ENCODE measurements around the gene ADIG. TPM values are rescaled to one million over a fixed set of nuclear protein-coding genes. Genes with fewer than 3 reads are reported as not detected.

Gene ADIG
- total RNA-seq, 1 experiment from 2014 or later: not detected

- DNase-seq (ENCODE audit: low read depth): no peak
These were observed 20.5 kb downstream of the ADIG start, which contains the start of gene ARHGAP40 for GRCh38 chr20:38601216-38602184. TSS of gene ARHGAP40 (plus strand) at chr20:38601809.

GRCh38 chr20:38602185-38602581, 21.2 kb downstream of the ADIG start:
- DNase-seq (ENCODE audit: low read depth): no peak

GRCh38 chr20:38603286-38603685, 22.3 kb downstream of the ADIG start:
- no peak for DNase-seq (ENCODE audit: low read depth)

DNA sequence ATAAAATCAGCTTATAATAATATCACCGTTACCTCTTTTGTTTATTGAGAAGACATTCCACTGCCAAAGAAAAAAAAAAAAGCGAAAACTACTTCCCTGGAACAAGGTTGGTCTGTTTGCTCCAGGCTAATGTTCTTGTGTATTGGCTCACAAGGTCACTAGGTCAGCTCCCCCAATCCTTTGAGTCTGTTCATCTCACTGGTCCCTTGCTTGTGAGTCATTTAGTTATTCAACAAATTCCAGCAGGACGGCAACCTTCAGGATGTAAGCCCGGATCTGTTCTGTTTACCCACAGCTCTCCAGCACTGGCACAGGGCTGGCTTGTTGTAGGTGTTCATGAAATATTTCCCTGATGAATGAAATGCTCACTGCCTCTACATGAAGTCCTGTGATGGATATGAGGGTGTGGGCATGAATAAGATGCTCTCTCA, 23.9 kb downstream of the ADIG start:
- peak; percentile 78 for DNase-seq (ENCODE audit: low read depth)

DNA sequence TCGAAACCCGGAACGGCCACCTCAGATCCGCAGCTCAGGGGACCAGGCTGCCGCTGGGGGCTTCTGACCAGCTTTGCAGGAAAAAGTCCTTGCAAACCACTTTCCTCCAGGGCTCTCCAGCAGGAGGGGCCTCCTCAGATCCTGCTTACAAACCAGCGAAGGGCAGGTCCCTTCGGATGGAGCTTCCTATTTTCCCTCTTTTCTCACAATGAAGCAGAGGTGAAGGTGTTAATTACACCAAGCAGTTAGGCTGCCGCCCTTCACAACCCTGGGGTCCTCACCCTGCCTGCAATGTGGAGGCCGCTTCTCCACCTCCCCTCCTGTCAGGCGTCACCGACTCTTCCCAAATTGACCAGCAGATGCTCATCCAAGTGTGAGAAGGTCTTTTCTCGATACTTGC, 26.4 kb downstream of the ADIG start:
- no peak for DNase-seq (ENCODE audit: low read depth)

DNA sequence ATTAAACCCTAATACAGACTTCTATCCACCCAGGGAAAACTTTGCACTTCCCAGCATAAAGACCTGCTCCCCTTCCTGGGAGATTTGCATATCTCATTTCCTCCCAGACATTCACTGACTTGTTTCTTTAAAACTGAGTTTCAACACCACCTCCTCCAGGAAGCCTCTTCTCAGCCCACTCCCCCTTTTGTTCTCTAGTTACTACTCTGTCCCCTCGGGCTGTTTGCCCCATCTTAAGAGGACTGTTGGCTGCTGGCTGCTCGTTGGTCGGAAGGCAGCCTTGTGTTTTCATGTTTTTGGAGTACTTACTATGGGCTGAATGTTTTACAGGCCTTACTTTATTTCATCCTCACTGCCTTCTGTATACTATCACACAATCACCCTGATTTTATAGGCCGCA, 27.2 kb downstream of the ADIG start:
- DNase-seq (ENCODE audit: low read depth): no peak

DNA sequence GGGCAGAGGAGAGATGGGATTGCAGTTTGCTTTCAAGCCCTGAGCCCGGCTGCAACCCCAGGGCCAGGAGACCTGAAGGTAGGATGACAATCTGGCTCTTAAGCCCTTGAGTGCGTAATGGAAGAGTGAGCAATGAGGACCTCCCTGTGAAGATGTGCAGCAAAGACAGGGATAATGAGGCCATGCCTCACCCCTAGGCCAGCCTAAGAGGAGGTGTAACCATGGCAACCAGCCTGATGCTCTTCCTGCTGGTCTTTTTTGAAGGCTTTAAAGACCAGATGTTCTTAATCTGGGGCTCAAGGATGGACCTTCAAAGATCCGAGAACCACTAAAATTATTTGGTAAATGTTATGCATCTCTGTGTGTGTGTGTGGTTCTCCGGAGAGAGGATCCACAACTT, 28.8 kb downstream of the ADIG start:
- no peak for DNase-seq (ENCODE audit: low read depth)

- peak; percentile 28 for DNase-seq (ENCODE audit: low read depth)
These were observed 29.5 kb downstream of the ADIG start for GRCh38 chr20:38610521-38610920.

DNA sequence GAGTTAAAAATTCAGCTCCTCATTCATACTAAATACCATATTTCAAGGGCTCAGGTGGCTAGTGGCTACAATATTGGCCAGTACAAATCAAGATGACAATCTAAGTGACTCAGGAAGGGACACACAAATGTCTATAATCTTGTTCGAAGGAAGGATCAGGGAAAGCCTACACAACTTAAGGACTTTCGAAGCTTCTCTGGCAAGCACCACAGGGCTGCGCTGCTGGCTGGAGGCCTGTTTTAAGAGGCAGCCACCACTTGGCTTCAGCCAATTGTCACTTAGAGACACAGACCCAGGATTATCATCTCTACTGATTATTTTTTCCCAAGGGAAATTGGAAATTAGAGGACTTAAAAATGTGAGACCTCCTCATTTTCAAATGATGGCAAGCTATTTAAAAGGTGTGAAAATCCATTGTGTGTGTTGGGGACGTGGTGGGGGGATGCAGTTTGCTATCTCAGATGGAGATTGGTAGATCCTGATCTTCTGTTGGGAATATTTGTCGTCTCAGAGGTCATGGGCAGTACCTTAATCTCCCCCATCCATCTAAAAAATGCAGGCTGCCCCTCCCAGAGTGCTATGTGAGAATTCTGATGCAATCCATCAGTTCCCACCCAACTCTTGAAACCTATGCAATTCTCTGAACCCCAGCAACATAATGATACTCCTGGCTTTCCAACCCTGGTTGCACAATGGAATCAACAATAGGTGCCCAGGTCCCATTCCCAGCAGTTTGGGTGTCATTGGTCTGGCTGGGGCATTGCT, 31.9 kb downstream of the ADIG start:
- DNase-seq (ENCODE audit: low read depth): no peak

DNA sequence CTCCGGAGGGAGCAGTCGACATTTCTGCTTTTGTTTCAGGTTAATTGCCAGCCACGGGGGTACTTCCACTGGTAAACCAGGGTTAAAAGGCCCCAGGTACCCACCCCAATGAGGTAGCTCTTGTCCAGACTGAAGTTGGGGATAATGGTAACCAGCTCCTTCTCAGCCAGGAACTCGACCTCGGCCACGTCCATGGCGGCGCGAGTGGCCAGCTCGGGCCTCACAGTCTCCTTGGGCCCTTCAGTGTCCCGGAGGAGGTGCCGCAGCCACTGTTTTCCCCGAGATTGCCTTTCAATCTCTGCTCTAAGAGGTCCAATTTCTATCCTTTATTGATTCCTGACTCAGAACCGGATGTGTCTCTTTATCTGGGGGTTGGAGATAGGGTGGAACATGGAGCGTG, 34.3 kb downstream of the ADIG start:
- no peak for DNase-seq (ENCODE audit: low read depth)

DNA sequence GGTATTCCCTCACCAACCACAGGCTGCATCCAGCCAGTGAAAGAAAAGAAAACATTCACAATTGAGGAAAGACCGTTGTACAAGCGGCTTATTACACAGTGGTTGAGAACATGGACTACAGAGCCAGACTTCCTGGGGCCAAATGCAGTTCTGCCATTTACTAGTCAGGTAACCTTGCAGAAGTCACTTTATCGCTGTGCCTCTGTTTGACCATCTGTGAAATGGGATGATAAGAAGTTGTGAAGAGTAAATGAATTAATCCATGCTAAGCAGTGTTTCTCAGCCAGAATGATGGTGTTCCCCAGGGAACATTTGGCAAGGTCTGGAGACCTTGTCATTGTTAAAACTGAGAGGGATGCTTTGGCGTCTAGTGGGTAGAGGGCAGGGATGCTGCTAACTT, 35.5 kb downstream of the ADIG start:
- no peak for DNase-seq (ENCODE audit: low read depth)

DNA sequence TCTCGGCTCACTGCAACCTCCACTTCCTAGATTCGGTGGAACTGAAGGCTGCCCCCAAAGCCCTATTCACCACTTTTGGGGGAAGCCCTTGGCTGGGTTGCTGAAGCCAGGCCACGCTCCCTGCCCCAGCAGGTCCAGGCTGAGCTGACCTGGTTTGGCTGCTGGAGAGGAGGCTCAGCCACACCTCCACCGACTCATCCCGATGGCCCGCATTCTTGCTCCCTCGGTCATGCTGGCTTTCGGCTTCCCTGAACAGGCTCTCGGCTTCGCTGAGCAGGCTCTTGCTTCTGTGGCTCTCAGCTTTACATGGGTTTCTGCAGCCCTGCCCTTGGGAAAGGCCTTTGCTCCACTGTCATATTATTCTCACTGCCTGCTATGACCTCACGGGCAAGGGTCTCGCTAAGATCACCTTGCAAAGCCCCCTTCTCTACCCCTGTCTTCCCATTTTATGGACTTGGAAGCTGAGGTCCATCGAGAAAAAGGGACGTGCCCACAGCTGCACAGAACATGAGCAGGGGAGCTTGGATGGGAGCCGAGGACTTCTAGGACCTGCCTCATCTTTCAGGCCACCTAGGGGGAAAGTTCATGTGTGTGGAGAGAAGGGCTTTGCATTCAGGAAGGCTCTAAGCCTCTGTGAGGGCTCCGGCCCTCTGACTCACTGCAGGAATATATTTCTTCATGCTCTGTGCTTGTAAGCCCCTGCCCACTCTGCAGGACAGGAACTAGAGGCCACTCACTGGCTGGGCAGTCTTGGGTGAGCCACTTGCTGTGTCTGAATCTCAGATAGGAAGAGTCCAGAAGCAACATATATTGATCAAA, 36.2 kb downstream of the ADIG start:
- peak; percentile 35 for DNase-seq (ENCODE audit: low read depth)

DNA sequence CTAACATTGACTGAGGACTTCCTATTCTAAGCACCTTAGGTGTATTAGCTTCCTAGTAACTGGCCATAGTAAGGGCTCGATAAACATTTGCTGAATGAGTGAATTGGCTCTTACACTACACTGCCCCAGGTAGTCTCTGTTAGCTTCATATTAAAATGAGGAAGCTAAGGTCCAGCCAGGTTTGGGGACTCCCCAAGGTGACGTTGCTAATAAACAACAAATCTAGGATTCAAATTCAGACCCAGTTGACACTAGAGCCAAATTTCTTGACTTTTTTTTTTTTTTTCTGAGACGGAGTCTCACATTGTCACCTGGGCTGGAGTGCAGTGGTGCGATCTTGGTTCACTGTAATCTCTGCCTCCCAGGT, 36.8 kb downstream of the ADIG start:
- DNase-seq (ENCODE audit: low read depth): no peak

DNA sequence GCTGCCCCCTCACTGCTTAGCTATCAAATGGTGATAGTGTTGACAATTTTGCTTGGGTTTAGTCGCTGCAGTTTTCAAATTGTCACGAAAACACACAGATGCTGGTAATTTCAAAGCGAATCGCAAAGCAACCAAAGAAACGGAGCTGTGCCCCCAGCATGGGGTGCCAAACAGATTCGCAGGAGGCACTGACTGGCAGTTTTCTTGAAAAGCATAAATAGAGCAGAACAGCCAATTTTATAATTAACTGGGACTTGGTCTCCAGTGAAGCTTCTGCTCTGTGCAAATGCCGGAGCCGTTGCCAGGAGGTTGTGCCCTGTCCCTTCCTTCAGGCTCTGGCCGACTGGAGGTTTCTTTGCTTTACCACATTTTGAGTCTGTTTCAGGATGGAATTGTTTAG, 39.4 kb downstream of the ADIG start:
- DNase-seq (ENCODE audit: low read depth): no peak

GRCh38 chr20:38623061-38623460, 42.1 kb downstream of the ADIG start:
- peak; percentile 58 for DNase-seq (ENCODE audit: low read depth)

GRCh38 chr20:38624084-38624483, 43.1 kb downstream of the ADIG start:
- no peak for DNase-seq (ENCODE audit: low read depth)

DNA sequence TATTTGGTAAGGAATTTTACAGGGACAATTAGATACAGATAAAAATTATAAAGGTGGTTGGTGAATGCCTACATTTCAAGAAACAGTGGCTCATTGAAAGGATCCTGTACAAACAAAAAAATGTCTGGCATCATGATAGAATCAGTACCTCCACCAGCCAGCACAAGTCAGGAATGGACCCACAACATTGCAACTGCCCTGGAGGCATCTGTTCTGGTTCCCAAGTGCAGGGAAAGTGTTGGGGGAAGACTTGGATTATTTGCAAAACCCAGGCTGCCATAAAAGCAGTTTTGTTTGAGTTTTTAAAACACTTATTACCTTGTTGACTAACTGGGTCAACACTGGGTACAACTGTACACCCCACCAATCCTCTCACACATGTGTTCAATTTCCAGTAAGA, 44.9 kb downstream of the ADIG start:
- no peak for DNase-seq (ENCODE audit: low read depth)

- DNase-seq (ENCODE audit: low read depth): no peak
These were observed 46.1 kb downstream of the ADIG start for GRCh38 chr20:38626921-38627659.

- no peak for DNase-seq (ENCODE audit: low read depth)
These were observed 47.8 kb downstream of the ADIG start for GRCh38 chr20:38628580-38629470.

DNA sequence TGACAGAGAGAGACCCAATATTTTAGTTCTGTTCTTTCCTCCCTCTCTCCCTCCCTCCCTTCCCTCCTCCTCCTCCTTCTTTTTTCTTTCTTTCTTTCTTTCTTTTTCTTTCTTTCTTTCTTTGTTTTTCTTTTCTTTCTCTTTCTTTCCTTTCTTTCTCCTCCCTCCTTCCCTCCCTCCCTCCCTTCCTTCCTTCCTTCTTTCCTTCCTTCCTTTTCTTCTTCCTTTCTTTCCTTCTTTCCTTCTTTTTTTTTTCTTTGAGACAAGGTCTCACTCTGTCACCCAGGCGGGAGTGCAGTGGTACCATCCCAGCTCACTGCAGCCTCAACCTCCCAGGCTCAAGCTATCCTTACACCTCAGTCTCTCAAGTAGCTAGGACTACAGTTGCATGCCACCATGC, 49.0 kb downstream of the ADIG start:
- DNase-seq (ENCODE audit: low read depth): no peak

Measured in RPMI7951 (cell line).